ENCODE data around the gene VWA5A. TPM values are rescaled to one million over a fixed set of nuclear protein-coding genes. Genes with fewer than 3 reads are reported as not detected.

The VWA5A gene
- total and polyA plus RNA-seq, 10 of the 15 experiments (the other 5 are each of a cell fraction or from before 2014, with no cell fraction given): 0.45 to 1.6 (median 1.0) TPM

DNA sequence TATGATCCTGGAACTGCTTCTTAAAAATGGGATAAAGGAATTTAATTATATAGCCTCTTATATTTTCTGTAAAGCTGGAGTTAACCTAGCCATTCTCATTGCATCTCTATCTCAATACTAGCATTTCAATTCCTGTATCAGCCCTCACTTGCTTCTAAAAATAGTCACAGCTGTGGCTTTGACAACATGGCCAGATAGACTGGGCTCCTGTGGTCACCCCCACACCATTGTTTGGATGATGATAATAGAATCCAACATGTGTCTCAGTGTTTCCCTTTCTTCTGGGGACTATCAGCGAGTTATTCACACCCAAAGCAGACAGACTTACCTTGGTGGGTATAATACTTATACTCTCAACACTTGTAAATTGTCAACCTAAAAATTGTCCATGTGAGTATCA lies 6.9 kb downstream of the VWA5A start:
- WGBS (ENCODE audit: insufficient coverage, insufficient replicate concordance, low lambda C conversion rate, missing lambda C conversion rate): 0% methylated on average over 1 of the region's 1 CpG
- ATAC-seq: no peak
- in situ Hi-C loops (cut with MboI): no loop called here
- Histone ChIP-seq H3K4me2 (ENCODE audit: control insufficient read depth, insufficient read depth) (no peak overlapping the region), H3K27me3 (replicated peaks in 1 of 2; ENCODE audit: control insufficient read depth in 2 of 2, insufficient read depth in 2 of 2, low read length in 1 of 2) (no peaks in the 10 kb centered on the region), H3K27ac (ENCODE audit: control insufficient read depth, insufficient read depth) (no peak overlapping the region), H2AFZ (ENCODE audit: control insufficient read depth, low read depth, low read length) (no peak overlapping the region), H3K4me1 (ENCODE audit: control insufficient read depth, insufficient read depth, low read length) (no peaks in the 10 kb centered on the region), H4K20me1 (ENCODE audit: control insufficient read depth, insufficient read depth) (no peaks in the 10 kb centered on the region), H3K36me3 (ENCODE audit: control insufficient read depth in 2 of 2, insufficient read depth in 2 of 2, low read length in 1 of 2) (no peaks in the 10 kb centered on the region), H3K9me3 (replicated peaks; ENCODE audit: control insufficient read depth, insufficient read depth, low read length) (no peaks in the 10 kb centered on the region), H3K9ac (ENCODE audit: control insufficient read depth, insufficient read depth, low read length) (no peak overlapping the region), H3K4me3 (no peak overlapping the region), H3K79me2 (ENCODE audit: control insufficient read depth, insufficient read depth, low read length) (no peaks in the 10 kb centered on the region)
- intact Hi-C loops (cut with micrococcal nuclease; ENCODE audit: unreplicated experiment): no loop called here
- SMC1A ChIA-PET (ENCODE audit: uncharacterized antibody, unreplicated experiment): interaction anchor here (1.1 kb wide), 1 partner anchor 9 kb away, joined by 3 read pairs; no protein-coding TSS in a partner anchor
- POLR2A ChIA-PET: no interaction called here
- FAIRE-seq: no peak
- CTCF ChIA-PET: no interaction called here
- RAD21 ChIA-PET (ENCODE audit: unreplicated experiment): no interaction called here
- no TSS peak for BruUV-seq (replicated peaks)
- no peak for DNase-seq (ENCODE audit: low read depth, low spot score)
- TF ChIP-seq ZBED1 (IDR thresholded peaks at IDR 0.05; ENCODE audit: borderline replicate concordance) (no peak), POLR2A (IDR thresholded peaks at IDR 0.05; ENCODE audit: low read depth, low read length) (no peak), ZBTB33 (IDR thresholded peaks at IDR 0.05) (no peak), MAX (IDR thresholded peaks at IDR 0.05; ENCODE audit: low read depth, low read length) (no peak), ZBTB40 (IDR thresholded peaks at IDR 0.05; ENCODE audit: borderline replicate concordance) (no peak), POLR2AphosphoS2 (IDR thresholded peaks at IDR 0.05; ENCODE audit: low read depth, low read length) (no peak), PML (IDR thresholded peaks at IDR 0.05; ENCODE audit: low read length) (no peak), YY1 (IDR thresholded peaks at IDR 0.05; ENCODE audit: low read depth, low read length) (no peak), BRCA1 (IDR thresholded peaks at IDR 0.05; ENCODE audit: low read depth, low read length) (no peak), CEBPB (IDR thresholded peaks at IDR 0.05; ENCODE audit: borderline replicate concordance in 1 of 2, low read depth in 2 of 2, low read length in 2 of 2) (no peak), IRF4 (IDR thresholded peaks at IDR 0.05; ENCODE audit: low read depth, low read length) (no peak), BCL11A (IDR thresholded peaks at IDR 0.05; ENCODE audit: low read depth, low read length) (no peak), CREB1 (IDR thresholded peaks at IDR 0.05; ENCODE audit: low read depth) (no peak)
- TF ChIP-seq, protein P1, sequence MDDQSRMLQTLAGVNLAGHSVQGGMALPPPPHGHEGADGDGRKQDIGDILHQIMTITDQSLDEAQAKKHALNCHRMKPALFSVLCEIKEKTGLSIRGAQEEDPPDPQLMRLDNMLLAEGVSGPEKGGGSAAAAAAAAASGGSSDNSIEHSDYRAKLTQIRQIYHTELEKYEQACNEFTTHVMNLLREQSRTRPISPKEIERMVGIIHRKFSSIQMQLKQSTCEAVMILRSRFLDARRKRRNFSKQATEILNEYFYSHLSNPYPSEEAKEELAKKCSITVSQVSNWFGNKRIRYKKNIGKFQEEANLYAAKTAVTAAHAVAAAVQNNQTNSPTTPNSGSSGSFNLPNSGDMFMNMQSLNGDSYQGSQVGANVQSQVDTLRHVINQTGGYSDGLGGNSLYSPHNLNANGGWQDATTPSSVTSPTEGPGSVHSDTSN (IDR thresholded peaks at IDR 0.05; ENCODE audit: insufficient replicate concordance, low read depth, low read length): no peak
- TF ChIP-seq, protein P2, sequence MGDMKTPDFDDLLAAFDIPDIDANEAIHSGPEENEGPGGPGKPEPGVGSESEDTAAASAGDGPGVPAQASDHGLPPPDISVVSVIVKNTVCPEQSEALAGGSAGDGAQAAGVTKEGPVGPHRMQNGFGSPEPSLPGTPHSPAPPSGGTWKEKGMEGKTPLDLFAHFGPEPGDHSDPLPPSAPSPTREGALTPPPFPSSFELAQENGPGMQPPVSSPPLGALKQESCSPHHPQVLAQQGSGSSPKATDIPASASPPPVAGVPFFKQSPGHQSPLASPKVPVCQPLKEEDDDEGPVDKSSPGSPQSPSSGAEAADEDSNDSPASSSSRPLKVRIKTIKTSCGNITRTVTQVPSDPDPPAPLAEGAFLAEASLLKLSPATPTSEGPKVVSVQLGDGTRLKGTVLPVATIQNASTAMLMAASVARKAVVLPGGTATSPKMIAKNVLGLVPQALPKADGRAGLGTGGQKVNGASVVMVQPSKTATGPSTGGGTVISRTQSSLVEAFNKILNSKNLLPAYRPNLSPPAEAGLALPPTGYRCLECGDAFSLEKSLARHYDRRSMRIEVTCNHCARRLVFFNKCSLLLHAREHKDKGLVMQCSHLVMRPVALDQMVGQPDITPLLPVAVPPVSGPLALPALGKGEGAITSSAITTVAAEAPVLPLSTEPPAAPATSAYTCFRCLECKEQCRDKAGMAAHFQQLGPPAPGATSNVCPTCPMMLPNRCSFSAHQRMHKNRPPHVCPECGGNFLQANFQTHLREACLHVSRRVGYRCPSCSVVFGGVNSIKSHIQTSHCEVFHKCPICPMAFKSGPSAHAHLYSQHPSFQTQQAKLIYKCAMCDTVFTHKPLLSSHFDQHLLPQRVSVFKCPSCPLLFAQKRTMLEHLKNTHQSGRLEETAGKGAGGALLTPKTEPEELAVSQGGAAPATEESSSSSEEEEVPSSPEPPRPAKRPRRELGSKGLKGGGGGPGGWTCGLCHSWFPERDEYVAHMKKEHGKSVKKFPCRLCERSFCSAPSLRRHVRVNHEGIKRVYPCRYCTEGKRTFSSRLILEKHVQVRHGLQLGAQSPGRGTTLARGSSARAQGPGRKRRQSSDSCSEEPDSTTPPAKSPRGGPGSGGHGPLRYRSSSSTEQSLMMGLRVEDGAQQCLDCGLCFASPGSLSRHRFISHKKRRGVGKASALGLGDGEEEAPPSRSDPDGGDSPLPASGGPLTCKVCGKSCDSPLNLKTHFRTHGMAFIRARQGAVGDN (IDR thresholded peaks at IDR 0.05): no peak
